GM18909 (cell line): ENCODE measurements around the gene RETREG3.

Source experiments
- ATAC-seq: cut with Tn5 transposase; IDR thresholded peaks from one replicate; pipeline ENCODE4 v1.9.1; 2021; ENCODE audit warnings: mild to moderate bottlenecking; ENCODE audit not compliant: unreplicated experiment, poor library complexity

RETREG3 gene

DNA sequence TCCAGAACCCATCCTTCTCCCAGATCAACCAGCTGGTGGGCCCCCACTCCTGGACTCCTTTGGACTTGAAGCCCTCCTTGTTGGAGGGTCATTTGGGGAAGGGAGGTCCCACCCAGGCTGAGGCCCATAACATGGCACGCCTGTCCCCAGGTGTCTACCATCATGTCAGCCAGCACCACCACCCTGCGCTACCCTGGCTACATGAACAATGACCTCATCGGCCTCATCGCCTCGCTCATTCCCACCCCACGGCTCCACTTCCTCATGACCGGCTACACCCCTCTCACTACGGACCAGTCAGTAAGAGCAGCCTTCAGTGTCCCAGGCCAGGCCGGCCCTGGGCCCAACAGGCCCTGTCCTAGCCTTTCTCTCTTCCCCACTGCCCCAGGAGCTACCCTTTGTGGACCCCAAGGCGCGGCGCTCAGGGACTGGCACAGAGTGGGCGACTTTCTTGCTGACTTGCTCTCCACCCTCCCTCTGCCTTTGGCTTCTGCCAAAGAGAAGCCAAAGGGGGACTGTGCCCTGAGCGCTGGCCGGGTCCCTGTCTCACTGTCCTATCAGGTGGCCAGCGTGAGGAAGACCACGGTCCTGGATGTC is 4.6 kb upstream of the RETREG3 start:
- no peak for ATAC-seq

DNA sequence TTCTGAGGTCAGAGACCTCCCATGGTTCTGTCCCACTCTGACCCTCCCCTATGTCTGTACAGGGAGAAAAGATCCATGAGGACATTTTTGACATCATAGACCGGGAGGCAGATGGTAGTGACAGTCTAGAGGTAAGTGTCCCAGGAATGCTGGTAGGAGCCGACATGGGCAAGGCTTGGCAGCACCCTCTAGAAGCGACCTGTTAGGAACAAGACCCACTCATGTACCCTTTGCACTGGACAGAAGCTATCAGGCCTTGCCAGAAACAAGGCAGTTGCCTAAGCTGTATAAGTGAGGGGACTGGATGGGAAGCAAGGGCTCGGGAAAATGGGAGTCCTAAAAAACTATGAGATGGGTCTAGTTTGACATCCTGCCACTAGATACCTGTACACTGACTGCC is 2.8 kb upstream of the RETREG3 start:
- ATAC-seq, result no peak

DNA sequence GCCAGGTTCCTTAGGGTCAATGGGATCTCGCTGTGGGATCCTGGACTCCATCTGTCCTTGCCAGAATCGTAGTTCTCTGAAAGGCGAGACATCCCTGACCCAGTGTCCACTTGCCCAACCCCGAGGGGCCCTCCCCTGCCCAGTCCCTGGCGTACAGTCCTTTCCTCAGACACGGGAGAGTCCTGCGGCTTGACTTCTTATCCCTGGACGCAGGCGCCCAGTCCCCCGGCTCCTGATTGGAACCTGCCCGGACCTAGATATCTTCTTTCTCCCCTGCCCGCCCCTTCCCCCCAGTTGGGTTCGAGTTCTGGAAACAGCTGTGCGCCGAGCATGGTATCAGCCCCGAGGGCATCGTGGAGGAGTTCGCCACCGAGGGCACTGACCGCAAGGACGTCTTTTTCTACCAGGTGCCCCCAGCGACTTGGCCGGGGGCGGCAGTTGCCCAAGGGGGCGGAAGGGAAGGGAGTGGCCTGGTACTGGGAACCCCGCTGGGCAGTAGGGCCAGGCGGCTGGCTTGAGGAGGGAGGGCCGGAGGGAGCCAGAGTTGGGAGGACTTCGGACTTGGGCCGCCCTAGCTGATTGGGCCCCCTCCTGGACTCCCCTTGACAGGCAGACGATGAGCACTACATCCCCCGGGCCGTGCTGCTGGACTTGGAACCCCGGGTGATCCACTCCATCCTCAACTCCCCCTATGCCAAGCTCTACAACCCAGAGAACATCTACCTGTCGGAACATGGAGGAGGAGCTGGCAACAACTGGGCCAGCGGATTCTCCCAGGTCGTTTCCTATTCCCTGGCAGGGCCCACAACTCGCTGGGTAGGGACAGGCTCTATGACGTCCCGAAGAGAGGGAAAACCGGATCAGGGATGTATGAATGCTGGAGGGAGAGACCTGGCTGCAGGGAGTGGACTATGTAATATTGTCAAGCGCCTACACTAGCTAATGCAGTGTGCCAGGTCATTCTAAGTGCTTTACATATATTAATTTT is 934 bp upstream of the RETREG3 start:
- peak; percentile 15 for ATAC-seq

DNA sequence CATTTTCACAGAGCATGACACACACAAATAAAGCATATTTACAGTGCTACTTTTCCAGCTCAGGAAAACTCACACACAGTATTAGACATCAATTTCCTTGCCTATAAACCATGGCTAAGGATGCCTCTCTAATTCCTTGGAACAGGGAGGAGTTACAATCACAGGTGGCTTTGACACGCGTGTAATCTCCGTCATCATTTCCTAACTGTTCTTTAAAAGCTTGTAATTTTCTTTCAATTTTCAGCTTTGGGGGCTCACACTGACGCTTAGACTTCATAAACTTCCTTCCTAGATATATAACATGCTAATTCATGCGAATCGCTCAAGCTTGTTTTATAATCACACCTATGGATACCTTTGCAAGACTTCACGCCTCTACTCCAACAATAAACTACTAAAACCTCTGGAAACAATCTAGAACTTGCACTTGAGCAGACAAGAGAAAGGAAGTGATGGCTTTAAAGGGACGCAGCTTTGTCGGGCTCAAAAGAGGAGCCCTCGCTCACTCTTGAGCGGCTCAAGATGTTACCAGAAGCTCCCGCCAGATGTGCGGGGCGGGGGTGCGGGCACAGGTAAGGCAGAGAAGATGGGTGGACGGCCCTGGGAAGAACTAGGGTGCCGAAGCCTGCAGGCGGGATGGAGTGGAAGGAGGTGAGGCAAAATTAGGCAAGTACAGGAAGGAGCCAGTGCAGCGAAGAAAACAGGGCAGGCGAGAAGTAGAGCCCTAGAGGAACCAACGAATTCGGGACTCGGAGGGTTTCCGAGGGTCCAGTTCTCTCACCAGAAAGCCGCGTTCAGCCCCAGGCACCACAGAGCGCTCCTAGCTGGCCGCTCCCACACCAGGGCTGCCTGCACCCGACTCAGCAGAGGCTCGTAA is 631 bp downstream of the RETREG3 start:
- peak; percentile 33 for ATAC-seq

DNA sequence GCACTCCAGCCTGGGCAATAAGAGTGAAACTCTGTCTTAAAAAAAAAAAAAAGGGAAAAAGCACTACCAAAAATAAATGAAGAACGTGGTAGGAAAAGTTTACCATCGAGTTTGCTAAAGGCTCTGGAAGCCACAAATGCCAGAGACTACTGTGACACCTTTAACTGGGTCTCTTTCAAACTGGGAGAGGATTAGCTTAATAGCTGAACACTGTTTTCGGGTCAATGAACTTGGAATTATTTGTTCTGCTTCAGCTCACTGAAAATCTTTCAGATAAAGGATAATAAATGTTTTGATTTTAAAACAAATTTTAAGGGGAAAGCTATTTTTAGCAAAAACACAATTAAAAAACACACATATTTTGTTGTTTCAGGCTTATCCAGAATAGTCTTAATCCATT is 1.4 kb downstream of the RETREG3 start:
- no peak for ATAC-seq

DNA sequence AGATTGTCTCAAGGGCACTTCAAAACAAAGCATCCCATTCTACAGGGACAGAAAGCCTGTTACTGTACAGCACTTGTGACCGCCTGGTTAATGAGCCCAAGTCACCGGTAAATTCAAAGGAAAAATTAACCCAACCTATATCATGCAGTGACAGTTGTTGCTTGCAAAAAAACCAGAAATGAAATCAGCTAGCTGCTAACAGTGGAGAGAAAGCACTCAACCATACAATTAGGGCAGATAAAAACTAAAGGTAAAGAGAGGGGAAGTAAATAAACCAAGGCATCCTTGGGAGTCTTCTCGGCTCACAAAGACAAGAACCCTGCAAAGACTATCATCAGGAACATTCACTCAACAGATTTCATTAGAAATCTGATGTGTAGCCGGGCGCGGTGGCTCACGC is 5.9 kb downstream of the RETREG3 start:
- ATAC-seq, result no peak

DNA sequence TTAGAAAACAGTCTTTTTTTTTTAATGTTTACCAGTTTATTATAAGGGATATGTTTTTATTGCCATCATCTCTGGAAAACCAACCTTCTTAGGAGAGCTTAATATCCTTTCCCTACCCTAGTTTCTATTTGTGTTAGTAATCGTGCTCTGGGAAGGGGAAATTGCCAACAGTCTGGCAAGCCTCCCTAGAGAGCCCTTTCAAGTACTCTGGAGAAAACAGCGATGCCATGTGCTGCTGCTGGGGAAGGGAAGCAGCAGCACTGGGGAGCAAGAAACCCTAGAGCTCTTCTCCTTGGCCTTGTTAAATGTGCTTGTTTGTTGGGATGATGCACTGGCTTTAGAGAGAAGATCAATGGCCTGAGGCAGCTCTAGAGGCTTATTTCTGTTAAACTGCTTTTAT is 10.3 kb downstream of the RETREG3 start:
- ATAC-seq, result no peak

DNA sequence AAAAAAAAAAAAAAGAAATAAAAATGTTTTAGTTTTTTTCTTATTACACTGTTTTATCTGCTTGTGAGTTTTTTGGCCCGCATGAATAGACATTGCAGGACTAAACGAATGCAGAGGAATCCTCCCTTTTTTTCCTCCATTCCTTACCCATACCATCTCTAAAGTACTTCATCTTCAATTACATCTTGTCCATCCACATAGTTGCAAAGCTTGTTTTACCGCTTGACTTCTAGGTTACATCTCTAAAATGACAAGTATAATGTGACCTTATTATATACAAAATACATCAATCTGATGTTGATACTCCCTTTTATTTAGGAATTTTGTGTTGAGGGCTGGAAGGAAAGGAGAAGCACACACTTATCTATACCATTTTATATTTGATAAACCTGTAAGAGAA is 12.8 kb downstream of the RETREG3 start:
- ATAC-seq, result no peak

DNA sequence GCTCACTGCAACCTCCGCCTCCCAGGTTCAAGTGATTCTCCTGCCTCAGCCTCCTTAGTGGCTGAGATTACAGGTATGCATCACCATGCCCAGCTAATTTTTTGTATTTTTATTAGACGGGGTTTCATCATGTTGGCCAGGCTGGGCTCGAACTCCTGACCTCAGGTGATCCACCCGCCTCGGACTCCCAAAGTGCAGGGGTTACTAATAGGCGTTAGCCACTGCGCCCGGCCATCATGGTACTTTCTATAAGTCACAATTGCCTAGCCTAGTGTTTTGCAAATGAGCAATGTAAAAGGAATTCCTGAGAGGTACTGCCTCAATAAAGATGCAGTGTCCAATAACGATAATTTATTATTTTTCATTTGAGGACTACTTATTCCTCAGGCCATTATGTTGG is 17.8 kb downstream of the RETREG3 start:
- no peak for ATAC-seq

DNA sequence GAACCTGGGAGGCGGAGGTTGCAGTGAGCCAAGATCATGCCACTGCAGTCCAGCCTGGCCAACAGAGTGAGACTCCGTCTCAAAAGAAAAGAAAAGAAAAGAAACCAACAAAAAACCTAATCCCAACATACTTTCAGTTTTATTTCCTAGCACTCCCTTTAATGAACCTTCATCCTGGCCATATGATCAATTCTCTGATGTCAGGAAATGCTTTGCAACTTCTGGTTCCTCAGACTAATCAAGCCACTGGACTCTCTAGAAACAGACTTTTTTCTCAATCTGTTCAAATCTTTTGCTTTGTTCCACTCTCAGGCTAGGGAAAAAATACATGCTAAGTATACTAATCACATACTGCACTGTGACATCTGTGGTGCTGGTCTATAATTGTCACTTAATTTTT is 18.3 kb downstream of the RETREG3 start:
- ATAC-seq, result no peak

DNA sequence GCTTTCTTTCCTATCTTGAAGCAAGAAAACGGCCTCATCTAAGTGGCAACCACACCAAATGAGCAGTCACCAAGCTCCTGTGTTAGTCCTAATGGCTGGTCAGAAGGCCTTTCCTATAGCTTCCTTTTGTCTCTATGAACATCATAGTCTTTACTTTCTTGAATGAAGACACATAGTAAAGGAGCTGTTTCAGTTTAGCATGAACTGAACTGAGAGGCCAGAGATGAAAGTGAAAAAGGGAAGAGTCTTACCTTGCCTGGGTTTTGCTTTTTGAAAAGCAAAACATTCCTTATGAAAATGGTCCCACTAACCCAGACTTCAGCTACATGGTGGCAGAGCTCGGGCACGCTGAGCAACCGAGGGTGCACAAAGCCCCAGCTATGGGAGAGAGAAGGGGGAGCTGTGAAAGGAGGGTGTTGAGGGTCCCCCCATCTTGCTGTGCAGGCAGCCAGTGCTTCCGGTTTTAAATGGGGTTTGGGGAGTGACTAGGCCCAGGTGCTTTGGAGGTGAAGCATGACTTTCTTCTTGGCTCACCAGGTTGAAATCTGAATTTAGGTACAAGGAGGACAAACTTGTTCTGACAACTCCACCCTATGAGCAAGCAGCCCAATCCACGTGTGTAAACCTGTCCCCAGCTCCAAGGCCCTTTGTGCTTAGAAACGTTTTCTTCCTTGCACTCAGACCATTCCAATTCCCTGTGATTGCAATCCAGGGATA is 22.5 kb downstream of the RETREG3 start:
- no peak for ATAC-seq

DNA sequence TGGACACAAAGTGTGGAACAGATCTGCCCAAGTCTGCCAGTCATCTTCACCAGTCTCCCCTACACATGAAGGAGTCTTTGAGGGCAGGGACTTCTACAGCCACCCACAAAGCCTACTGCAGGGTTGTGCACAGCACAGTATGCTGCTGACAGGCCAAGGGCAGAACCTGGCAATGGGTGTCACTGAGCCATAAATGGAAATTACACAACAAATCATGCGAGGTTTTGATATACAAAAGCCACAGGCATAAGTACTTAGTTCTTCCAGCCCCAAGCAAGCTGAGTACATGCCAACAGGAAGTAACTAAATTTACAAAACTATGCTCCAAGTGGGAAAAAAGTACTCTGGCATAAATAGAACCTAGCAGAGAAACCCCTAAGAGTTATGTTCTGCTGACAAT is 23.8 kb downstream of the RETREG3 start:
- ATAC-seq, result no peak

DNA sequence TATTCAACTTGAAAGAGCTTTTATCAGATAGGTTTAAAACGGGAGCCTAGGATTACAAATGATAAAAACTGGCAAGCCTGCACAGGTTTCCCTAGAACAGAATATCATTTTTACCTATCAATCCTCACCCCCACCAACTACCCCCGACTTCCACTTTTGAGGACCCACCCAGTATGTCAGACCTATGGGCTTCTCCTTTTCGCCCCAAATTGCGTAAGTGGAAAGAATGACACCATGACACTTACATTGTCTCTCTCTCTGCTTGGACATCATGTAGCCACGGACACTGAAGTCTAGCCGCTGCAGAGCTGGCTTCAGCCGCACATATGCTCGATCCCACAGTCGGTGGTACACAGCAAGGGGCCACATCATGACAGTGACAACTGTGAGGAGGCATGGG is 24.3 kb downstream of the RETREG3 start:
- no peak for ATAC-seq

DNA sequence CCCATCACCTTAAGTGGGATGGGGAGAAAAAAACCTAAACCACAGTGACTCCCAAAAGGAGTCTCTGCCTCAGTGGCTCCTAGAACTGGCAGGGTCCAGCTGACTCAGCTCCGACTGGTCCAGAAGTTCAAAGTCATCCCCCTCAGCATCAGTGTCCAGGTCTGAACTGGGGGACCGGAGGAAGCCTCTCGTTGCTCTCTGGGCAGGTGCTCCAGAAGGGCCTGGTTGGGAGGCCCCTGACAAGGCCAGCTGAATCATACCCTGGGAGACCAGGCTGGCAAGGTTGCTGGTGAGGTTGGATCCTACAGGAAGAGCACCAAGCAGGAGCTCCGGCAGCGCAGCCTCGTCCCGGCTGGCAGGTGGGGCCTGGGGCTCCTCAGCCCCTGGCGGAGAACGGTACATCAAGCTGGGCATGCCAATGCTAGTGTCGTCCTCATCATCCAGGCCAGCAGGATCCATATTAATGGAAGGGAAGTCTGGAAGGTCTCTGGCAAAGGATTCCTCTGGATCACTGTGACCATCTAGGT is 27.4 kb downstream of the RETREG3 start:
- no peak for ATAC-seq

DNA sequence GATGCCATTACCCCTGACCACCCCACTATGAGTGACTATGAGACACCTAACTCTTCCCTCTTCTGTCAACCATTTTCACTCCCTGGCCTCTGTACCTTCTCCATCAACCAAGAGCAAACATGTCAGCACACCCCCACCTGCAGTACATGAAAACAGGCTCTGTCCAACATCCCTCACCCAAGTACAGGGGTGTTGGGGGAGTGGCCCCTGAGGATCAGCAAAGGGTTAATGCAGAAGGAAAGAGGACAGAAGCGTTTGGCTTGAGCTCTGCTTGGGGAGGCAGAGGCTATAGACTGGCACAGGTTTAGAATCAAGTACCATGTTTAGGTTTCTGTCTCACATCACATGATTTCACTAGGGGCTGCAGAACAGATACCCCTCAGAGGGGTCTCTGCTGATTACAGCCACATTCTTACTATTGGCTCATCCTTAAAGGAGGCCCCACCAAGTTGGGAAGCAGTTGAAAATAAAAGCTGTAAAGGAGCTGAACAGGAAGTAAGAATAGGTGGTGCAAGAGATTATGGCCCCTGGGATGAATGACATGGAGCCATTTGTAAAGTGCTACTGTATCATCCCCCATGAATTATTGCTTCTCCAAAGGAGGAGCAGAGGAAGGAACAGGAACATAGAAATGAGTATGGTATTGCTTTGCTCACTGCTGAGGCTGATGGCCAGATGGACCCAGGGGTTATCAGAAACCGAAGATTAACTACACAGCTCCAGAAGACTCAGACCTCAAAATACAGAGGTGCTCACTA is 29.2 kb downstream of the RETREG3 start:
- no peak for ATAC-seq

DNA sequence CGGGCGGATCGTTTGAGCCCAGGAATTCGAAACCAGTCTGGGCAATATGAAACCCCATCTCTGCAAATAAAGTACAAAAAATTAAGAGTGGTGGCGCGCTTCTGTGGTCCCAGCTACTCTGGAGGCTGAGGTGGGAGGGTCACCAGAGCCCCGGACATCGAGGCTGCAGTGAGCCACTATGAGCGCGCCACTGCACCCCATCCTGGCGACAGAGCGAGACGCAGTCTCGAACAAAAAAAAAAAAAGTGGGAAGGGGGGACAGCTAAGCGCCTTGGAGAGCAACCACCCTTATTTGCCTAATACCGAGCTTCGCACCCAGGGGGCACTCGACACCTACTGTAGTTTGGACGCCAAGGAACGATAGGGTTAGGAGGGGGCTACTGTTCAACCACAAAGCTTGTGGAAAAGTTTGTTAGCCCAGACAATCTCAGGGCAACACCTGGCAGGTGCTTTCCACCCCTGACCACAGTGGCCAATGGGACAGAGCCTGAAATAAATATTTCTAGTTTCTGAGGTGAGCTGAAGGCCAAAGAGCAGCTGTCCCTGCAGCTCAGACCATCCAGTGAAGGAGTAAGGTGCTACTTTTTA is 30.8 kb downstream of the RETREG3 start:
- peak; percentile 60 for ATAC-seq

DNA sequence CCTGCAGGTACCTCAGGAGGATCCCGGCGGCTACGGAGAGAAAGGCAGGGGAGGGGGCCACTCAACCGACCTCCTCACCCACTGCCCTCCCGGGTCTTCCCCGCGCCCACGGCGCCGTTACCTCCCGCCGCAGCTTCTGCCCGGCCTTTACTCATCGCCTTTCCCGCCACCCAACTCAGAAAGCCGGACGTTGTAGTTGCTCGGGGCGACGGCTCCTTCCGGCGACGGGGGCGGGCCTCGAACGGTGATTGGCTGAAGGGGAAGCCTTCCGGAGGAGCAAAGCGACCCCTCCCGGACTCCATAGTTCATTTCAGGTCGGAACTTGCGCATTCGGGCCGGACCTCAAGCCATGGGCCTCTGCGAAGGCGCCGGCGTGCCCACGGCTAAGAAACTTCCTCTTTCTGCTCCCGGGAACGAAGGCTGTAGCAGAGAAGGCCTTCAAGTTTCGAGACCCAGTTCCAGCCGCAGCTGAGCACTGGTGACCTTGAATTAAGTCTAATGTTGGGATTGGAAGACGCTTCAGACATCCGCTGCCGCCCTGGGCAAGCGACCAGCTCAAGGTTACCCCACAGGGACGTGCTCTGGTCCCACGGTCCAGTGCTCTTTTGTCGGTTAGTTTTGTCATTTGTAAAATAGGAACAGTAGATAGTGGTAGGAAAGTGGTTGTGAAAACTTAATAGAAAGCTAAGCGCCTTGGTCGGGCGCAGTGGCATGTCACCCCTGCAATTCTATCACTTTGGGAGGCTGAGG is 31.5 kb downstream of the RETREG3 start, which contains the start of gene PSMC3IP:
Gene PSMC3IP (minus strand): TSS at position 198 of the 750 bp plus-strand sequence. CDS start 43 bp downstream, at position 155.
- peak; percentile 64 for ATAC-seq

DNA sequence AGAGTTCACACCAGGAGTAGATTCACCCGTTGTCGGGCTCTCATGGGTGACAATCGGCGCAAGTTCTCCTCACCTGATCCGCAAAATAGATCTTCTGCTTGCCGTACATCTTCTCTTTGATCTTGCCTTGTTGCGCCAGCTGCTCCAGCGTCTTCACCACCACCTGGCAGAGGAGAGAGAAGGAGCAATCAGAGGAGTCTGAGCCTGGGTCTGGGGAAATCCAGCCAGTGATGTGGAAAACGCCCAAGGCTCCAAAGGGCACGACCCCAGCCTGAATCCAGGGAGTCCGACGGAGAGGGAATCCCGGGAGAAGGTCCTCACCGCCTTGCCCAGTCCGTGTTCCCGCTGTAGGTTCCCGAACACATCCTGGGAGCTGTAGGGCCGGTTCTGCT is 32.0 kb downstream of the RETREG3 start:
- ATAC-seq, result no peak
